Left ventricle myocardium inferior (tissue), 1 donor: Measurements from ENCODE around the gene CNKSR3. TPM values are rescaled to one million over a fixed set of nuclear protein-coding genes. Genes with fewer than 3 reads are reported as not detected.

Experiments
- DNase-seq: peaks from one replicate; pipeline ENCODE4 v3.0.0-alpha.2; 2020
- H3K27ac ChIP-seq: fragments of 200-600 bp; replicated peaks from 2 replicates; pipeline ENCODE4 v1.8.0; 2021
- H3K27me3 ChIP-seq: fragments of 200-600 bp; 2 replicates; pipeline ENCODE4 v1.8.0; 2021; ENCODE audit warnings: low read depth
- H3K36me3 ChIP-seq: fragments of 200-600 bp; 2 replicates; pipeline ENCODE4 v1.8.0; 2021
- H3K4me1 ChIP-seq: fragments of 200-600 bp; 2 replicates; pipeline ENCODE4 v1.8.0; 2021
- H3K4me3 ChIP-seq: fragments of 200-600 bp; 2 replicates; pipeline ENCODE4 v1.8.0; 2021; ENCODE audit warnings: mild to moderate bottlenecking, moderate library complexity
- H3K9me3 ChIP-seq: fragments of 200-600 bp; replicated peaks from 2 replicates; pipeline ENCODE4 v1.8.0; 2021
- CTCF ChIP-seq: fragments of 200-600 bp; IDR thresholded peaks from 2 replicates; pipeline ENCODE4 v1.8.0; 2021; ENCODE audit warnings: antibody characterized with exemption, mild to moderate bottlenecking, borderline replicate concordance
- intact Hi-C: fragments of 100-400 bp; cut with micrococcal nuclease; formaldehyde crosslinking; loops from one replicate; pipeline ENCODE4 v1.11.0; 2022
- total RNA-seq: library from RNA; stranded (reverse); fragmentation: NEBNext Ultra II Directional; extraction: Animal tissue kit (Norgen Biotek cat#: 25700); gene quantifications from one replicate; pipeline ENCODE4 v1.2.1, GENCODE V29; 2021
- donor health status: DM: no; HTN: yes; CAD: no; lungs with severe emphysema.

The CNKSR3 gene
- total RNA-seq, 1 donor from 2014 or later: 20.3 TPM

GRCh38 chr6:154394571-154394970 is 115.9 kb downstream of the CNKSR3 start:
- Histone ChIP-seq H3K4me1 (no peaks in the 10 kb centered on the region), H3K27me3 (no peaks in the 10 kb centered on the region), H3K27ac (no peak overlapping the region), H3K4me3 (no peak overlapping the region), H3K36me3 (no peaks in the 10 kb centered on the region), H3K9me3 (peaks cover 7% of the 10 kb centered on the region)
- DNase-seq: no peak
- no peak for TF ChIP-seq CTCF
- intact Hi-C loops: no loop called here

- H3K27ac ChIP-seq: no peak overlapping the region
- peaks cover 15% of the 10 kb centered on the region for H3K9me3 ChIP-seq
- intact Hi-C loops: no loop called here
- no peak for DNase-seq
- H3K4me3 ChIP-seq: no peak overlapping the region
- no peaks in the 10 kb centered on the region for H3K4me1 ChIP-seq
- H3K36me3 ChIP-seq: no peaks in the 10 kb centered on the region
- H3K27me3 ChIP-seq: no peaks in the 10 kb centered on the region
- no peak for TF ChIP-seq CTCF
Measured at GRCh38 chr6:154390034-154390433, 120.5 kb downstream of the CNKSR3 start.

GRCh38 chr6:154388803-154389202 is 121.7 kb downstream of the CNKSR3 start:
- H3K27me3 ChIP-seq: no peaks in the 10 kb centered on the region
- no peak overlapping the region for H3K4me3 ChIP-seq
- no peaks in the 10 kb centered on the region for H3K4me1 ChIP-seq
- H3K36me3 ChIP-seq: no peaks in the 10 kb centered on the region
- no peak overlapping the region for H3K27ac ChIP-seq
- intact Hi-C loops: no loop called here
- no peak for TF ChIP-seq CTCF
- H3K9me3 ChIP-seq: peaks cover 15% of the 10 kb centered on the region
- DNase-seq: no peak

- H3K27me3 ChIP-seq: no peaks in the 10 kb centered on the region
- no peak overlapping the region for H3K4me3 ChIP-seq
- intact Hi-C loops: no loop called here
- H3K9me3 ChIP-seq: peaks cover 23% of the 10 kb centered on the region
- no peaks in the 10 kb centered on the region for H3K4me1 ChIP-seq
- H3K27ac ChIP-seq: no peak overlapping the region
- H3K36me3 ChIP-seq: no peaks in the 10 kb centered on the region
- no peak for DNase-seq
- TF ChIP-seq CTCF: no peak
Measured at GRCh38 chr6:154386848-154387717, 123.4 kb downstream of the CNKSR3 start.

GRCh38 chr6:154384191-154384590 is 126.3 kb downstream of the CNKSR3 start:
- Histone ChIP-seq H3K27me3 (no peaks in the 10 kb centered on the region), H3K4me1 (no peaks in the 10 kb centered on the region), H3K36me3 (no peaks in the 10 kb centered on the region), H3K9me3 (peaks cover 12% of the 10 kb centered on the region), H3K27ac (no peak overlapping the region), H3K4me3 (no peak overlapping the region)
- DNase-seq: no peak
- intact Hi-C loops: no loop called here
- no peak for TF ChIP-seq CTCF
